ENCODE results near the gene SUMO4.

Gene SUMO4

DNA sequence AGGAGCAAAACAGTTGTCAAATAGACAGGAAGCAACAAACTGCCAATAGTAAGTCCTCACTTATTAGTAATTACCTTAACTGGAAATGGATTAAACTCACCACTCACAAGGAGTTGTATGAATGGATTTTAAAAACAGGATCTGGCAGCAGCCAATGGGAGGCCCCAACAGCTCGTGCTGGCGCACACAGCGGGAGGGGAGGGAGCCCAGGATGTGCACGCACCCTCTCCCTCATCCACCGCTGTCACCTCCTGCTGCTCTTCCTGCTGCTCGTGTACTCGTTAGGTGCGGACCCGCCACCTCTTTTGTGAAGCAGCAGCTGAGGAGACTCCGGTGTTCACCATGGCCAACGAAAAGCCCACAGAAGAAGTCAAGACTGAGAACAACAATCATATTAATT is at the start of gene SUMO4:
TSS of gene SUMO4 (plus strand) at position 213 of the 400 bp plus-strand sequence. CDS start at position 343, 130 bp downstream.
- in situ Hi-C loops (cut with MboI; ENCODE audit: low sequenced_read_pairs), result loop anchor here (25.0 kb wide), 1 partner anchor 213 kb away; no protein-coding TSS in a partner anchor

DNA sequence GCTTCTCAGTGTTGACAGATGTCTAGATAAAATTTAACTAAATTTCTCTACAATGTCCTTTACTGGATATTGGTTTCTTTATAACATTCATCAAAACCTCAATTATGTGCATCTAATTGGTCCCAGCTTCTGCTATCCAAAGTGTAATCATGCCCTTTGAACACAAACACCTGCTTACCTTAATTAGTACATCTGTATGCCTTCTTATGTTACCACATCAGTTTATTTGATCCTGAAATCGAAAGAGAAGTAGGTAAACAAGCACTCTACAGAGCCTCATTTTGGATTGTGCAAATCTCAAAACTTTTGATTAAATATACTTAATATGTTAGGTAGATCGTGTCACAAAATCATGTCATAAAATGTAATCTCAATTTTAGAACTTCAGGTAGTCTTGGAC is 46.1 kb upstream of the SUMO4 start:
- in situ Hi-C loops (cut with MboI; ENCODE audit: low sequenced_read_pairs), result no loop called here

DNA sequence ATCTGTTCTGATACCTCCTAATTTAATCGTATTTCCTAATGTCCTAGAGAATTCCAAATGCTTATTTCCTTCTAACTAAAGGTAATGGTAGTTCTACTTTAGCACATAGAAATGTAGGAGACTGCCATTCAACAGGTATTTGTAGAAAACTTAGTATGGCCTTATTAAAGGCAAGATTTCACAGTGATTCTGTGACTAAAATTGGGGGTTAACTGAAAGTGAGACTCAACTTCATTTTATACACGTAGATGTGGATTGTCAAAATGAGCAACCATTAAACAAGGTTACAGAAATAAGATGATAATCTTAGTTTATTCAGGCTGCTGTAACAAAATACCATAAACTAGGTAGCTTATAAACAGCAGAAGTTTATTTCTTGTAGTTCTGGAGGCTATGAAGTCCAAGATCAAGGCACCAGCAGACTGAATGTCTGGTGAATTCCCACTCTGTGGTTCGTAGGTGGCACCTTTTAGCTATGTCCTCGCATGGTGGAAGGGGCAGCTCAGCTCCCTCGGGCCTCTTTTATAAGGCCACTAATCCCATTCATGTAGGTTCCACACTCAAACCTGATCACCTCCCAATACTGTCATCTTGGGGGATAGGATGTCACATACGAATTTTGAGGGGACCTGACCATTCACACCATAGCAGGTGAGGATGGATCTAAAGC is 43.8 kb upstream of the SUMO4 start:
- in situ Hi-C loops (cut with MboI; ENCODE audit: low sequenced_read_pairs), result no loop called here

GRCh38 chr6:149357726-149358538 is 42.1 kb upstream of the SUMO4 start:
- in situ Hi-C loops (cut with MboI; ENCODE audit: low sequenced_read_pairs), result no loop called here

GRCh38 chr6:149359440-149359839 is 40.6 kb upstream of the SUMO4 start:
- in situ Hi-C loops (cut with MboI; ENCODE audit: low sequenced_read_pairs), result no loop called here

- in situ Hi-C loops (cut with MboI; ENCODE audit: low sequenced_read_pairs), result no loop called here
Observed at GRCh38 chr6:149360536-149360935, 39.5 kb upstream of the SUMO4 start.

DNA sequence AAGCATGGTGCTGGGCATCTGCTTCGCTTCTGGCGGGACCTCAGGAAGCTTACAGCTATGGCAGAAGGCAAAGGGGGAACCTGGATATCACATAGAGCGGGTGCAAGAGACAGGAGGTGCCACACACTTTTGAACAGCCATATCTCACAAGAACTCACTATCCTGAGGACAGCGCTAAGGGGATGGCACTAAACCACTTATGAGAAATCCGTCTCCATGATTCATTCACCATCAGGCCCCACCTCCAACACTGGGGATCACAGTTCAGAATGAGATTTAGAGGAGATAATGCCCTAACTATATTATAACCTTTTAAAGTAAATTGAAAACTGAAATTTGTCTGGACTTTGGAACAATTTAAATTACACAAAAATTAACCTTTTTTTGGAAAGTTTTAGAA is 37.8 kb upstream of the SUMO4 start:
- in situ Hi-C loops (cut with MboI; ENCODE audit: low sequenced_read_pairs), result no loop called here

- in situ Hi-C loops (cut with MboI; ENCODE audit: low sequenced_read_pairs), result no loop called here
Observed at GRCh38 chr6:149363154-149363553, 36.9 kb upstream of the SUMO4 start.

- in situ Hi-C loops (cut with MboI; ENCODE audit: low sequenced_read_pairs), result no loop called here
Observed at GRCh38 chr6:149364557-149364956, 35.5 kb upstream of the SUMO4 start.

- in situ Hi-C loops (cut with MboI; ENCODE audit: low sequenced_read_pairs), result no loop called here
Observed at GRCh38 chr6:149365197-149365596, 34.9 kb upstream of the SUMO4 start.

DNA sequence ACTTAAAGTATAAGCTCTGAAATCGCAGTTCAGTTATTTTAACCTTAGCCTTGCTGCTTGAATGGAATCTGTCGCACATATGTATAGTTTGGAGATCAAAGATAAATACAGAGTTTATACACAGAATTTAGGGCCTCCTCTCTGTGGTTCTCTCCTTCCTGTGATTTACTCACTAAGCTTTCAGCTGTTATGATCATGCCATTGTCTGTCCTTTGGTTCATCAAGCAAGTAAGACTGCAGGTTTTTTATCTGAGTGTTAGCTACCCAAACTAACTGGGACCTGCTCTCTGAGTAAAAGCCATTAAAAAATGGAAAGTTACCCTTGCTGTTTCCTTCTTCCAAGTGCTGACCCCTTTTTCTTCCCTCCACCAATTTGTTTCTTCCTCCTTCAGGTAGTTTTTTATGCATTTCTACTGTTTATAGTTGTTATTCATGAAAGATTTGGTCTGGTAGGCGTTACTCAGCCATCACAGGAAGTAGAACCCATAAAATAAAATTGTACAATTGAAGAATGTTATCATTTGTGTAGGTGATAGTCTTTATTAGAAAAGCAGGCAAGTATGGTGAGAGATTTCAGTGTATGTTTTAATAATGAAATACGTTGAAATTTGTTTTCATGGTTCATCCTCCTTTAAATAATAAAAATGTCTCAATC is 33.7 kb upstream of the SUMO4 start:
- in situ Hi-C loops (cut with MboI; ENCODE audit: low sequenced_read_pairs), result no loop called here

DNA sequence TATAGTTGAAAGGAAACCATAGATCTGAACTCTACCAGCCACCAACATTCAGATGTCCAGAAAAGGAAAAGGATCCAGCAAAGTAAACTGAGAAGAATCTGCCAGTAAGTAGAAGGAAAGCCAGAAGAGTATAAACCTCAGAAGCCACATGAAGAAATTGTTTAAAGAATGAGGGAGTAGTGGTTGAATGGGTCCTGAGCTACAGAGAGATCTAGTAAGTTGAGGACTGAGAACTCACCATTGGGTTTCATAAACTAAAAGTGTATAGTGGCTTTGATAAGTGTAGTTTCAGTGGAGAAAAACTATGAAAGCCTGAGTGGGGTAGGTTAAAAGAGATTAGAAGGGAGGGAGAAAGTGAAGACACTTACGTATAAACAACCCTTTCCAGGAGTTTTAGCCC is 32.0 kb upstream of the SUMO4 start:
- in situ Hi-C loops (cut with MboI; ENCODE audit: low sequenced_read_pairs), result no loop called here

- in situ Hi-C loops (cut with MboI; ENCODE audit: low sequenced_read_pairs), result no loop called here
Observed at GRCh38 chr6:149371154-149371553, 28.9 kb upstream of the SUMO4 start.

DNA sequence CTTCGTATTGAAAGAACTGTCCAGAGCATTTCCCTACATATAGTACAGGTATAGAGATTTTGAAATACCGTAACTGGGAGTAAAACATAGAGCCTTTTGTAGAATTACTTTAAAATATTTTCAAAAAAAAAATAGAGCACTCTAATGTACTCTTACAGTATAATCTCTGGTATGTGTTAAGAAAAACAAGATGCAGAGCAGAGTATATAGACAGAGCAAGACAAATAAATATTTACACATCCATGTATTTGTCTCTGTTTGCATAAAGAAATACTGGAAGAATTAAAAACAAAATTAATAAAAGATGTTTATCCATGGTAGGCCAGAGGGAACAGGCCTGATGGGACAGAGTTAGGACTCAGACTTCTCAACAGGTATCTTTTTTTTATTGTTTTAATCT is 28.0 kb upstream of the SUMO4 start:
- in situ Hi-C loops (cut with MboI; ENCODE audit: low sequenced_read_pairs), result no loop called here

DNA sequence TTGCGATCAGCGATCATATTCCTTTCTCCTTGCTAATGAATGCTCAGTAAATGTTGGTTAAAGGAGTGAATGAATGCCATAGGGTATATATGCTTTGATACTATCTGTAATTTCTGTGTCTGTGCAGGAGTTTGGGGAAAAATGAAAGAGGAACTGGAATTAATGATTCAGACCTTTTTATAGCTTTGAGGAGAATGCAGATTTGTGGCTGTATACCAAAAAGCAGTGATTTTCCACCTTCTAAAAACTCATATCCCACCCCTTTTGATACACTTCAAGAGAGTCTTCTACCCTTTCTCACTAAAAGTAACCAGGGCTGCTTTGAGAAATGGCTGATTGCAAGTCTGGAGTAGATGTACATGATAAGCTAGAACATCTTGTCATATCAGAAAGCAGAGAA is 26.6 kb upstream of the SUMO4 start:
- in situ Hi-C loops (cut with MboI; ENCODE audit: low sequenced_read_pairs), result no loop called here

- in situ Hi-C loops (cut with MboI; ENCODE audit: low sequenced_read_pairs), result no loop called here
Observed at GRCh38 chr6:149379977-149380376, 20.1 kb upstream of the SUMO4 start.

DNA sequence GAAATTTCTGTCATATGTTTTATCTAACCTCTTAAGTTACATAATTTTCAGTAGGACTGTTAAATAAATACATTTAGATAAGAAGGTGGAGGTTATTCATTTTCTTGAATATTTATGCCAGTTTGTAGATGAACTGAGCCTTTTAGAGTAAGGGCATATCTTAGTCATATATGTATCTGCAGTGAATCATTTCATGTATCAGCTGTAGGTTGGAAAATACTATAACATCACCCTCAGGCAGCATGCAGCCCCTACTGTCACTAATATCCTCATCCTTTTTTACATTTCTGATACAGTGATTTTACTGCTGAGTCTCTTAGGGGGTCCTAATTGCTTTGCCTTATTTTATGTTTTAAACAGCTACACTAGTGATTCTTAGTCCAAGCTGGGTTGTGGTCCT is 19.5 kb upstream of the SUMO4 start:
- in situ Hi-C loops (cut with MboI; ENCODE audit: low sequenced_read_pairs), result no loop called here

DNA sequence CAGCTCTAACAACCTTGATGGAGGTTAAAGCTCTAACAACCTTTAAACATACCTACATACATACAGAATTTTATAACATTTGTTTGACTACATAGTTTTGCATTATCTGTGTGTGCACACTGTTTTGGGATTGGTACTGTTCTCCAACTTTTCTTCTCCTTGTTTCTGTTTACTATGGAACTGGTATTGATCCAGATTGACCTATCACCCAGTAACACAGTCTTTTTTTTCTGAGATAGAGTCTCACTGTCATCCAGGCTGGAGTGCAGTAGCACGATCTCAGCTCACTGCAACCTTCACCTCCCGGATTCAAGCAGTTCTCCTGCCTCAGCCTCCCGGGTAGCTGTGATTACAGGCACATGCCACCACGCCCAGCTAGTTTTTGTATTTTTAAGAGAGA is 16.7 kb upstream of the SUMO4 start:
- in situ Hi-C loops (cut with MboI; ENCODE audit: low sequenced_read_pairs), result no loop called here

DNA sequence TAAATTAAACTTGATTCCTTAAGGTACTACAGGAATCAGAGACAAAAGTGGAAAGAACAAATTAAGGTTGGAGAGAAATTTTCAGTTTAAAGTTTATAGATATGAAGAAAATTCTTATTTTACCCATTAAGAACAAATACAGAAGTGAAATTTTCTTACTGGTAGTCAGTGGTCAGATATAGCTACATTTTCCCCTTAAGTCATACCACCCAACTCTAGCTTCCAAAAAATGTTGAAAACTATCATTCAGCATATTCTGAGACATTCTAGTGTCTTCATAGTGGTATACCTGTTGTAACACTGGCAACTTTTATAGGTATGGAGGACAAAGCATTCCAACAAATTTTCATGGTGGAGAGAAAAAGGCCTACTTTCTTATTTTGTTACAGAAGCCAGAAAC is 15.6 kb upstream of the SUMO4 start:
- in situ Hi-C loops (cut with MboI; ENCODE audit: low sequenced_read_pairs), result no loop called here

DNA sequence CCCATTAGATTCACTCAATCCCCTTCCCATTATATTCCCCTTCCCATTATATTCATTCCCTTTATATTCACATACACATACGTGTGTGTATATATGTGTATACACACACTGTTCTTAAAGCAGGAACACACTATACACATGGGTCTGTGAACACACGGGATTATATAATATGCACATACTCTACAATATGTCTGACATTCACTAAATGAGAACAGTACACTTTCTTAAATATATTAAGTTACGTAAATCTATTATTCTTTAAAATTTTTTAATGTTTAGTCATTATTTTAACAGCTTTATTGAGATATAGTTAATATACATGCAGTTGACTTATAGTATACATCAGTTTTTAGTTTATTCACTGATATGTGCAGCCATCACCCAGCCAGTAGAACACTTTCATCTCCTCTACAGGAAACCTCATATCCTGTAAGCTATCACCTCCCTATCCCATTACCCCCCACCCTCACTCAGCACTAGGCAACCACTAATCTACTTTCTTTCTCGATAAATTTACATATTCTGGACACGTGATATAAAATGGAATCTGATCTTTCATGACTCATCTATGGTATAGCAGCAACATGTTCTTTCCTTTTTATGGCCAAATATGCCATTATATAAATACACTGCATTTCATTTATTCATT is 13.9 kb upstream of the SUMO4 start:
- in situ Hi-C loops (cut with MboI; ENCODE audit: low sequenced_read_pairs), result no loop called here

- in situ Hi-C loops (cut with MboI; ENCODE audit: low sequenced_read_pairs), result no loop called here
Observed at GRCh38 chr6:149387779-149388512, 12.1 kb upstream of the SUMO4 start.
